Gastroesophageal sphincter (tissue), 4 donors: ENCODE measurements around the gene RAB11FIP5. TPM values are rescaled to one million over a fixed set of nuclear protein-coding genes. Genes with fewer than 3 reads are reported as not detected.

Experiments used
- ATAC-seq: fragments of 150-250 bp; one replicate; pipeline ENCODE4 v1.9.1; 2016; ENCODE audit warnings: mild to moderate bottlenecking, moderate library complexity
- H3K27ac ChIP-seq, 4 donors: fragments of 200-600 bp; sonication (generic) in 3 of 4; 1 replicate in 3 of 4; 2 replicates in 1 of 4; pipeline ENCODE4 v1.5.1; 2016 to 2019
- H3K27me3 ChIP-seq: fragments of 200-600 bp; sonication (generic); one replicate; pipeline ENCODE4 v1.5.1; 2019
- H3K36me3 ChIP-seq, 2 donors: fragments of 200-600 bp; sonication (generic); one replicate each; pipeline ENCODE4 v1.5.1; 2019; ENCODE audit warnings: control low read depth in 1 of 2
- H3K4me1 ChIP-seq, 3 donors: fragments of 200-600 bp; sonication (generic); 1 replicate in 2 of 3; 2 replicates in 1 of 3; pipeline ENCODE4 v1.5.1; 2016 to 2019; ENCODE audit warnings: control low read depth in 2 of 3
- H3K4me3 ChIP-seq, 2 donors: fragments of 200-600 bp; sonication (generic); one replicate each; pipeline ENCODE4 v1.5.1; 2019; ENCODE audit warnings: mild to moderate bottlenecking in 1 of 2, moderate library complexity in 1 of 2
- H3K9me3 ChIP-seq, 3 donors: fragments of 200-600 bp; sonication (generic); one replicate each; pipeline ENCODE4 v1.5.1; 2017 to 2019; ENCODE audit warnings: control low read depth in 2 of 3
- CTCF ChIP-seq, 4 experiments: fragments of 200-600 bp in 2 of 4; fragments of 450-650 bp in 2 of 4; sonication (generic) in 1 of 4; IDR thresholded peaks; one replicate each; pipeline ENCODE4 v1.5.1; 2017 to 2019; ENCODE audit warnings: antibody characterized with exemption in 4 of 4, mild to moderate bottlenecking in 2 of 4, moderate library complexity in 2 of 4
- EP300 ChIP-seq: sonication (generic); formaldehyde crosslinking; IDR thresholded peaks from one replicate; pipeline ENCODE4 v1.6.1; 2017; ENCODE audit warnings: antibody characterized with exemption, mild to moderate bottlenecking
- POLR2A ChIP-seq, 2 donors: fragments of 450-650 bp; IDR thresholded peaks; one replicate each; pipeline ENCODE4 v1.6.1; 2017; ENCODE audit warnings: antibody characterized with exemption in 2 of 2, mild to moderate bottlenecking in 2 of 2, moderate library complexity in 1 of 2
- POLR2AphosphoS5 ChIP-seq: sonication (generic); formaldehyde crosslinking; IDR thresholded peaks from one replicate; pipeline ENCODE4 v1.6.1; 2017; ENCODE audit warnings: antibody characterized with exemption
- WGBS, 2 donors: methylation state at CpG; one replicate each; pipeline ENCODE4 v1.1.5; 2018; ENCODE audit warnings: low coverage in 1 of 2; 5-methylcytosine and 5-hydroxymethylcytosine counted together
- total RNA-seq, 4 donors: library from RNA; depleted of rRNA; stranded (reverse); fragments of >200 nt; gene quantifications; one replicate each; pipeline ENCODE4 v1.1.0, GENCODE V29; 2016

The RAB11FIP5 gene
- total RNA-seq, 4 donors from 2014 or later, result 25.4 to 49.5 (median 29.4) TPM

- ATAC-seq, result no peak
- H3K27ac ChIP-seq, result peak overlapping the region in 2 of 4 donors; percentile 93 to 96
Measured at GRCh38 chr2:73114273-73114867, 1.6 kb upstream of the RAB11FIP5 start.

GRCh38 chr2:73112026-73112912, 479 bp downstream of the RAB11FIP5 start:
- Histone ChIP-seq H3K27ac (peak overlapping the region; percentile 80 to 96 (median 94)), H3K4me1 (peaks cover 0 to 57% (median 16%) of the 10 kb centered on the region in 3 donors), H3K9me3 (no peaks in the 10 kb centered on the region), H3K36me3 (no peaks in the 10 kb centered on the region), H3K27me3 (no peaks in the 10 kb centered on the region), H3K4me3 (peak overlapping the region; percentile 78 to 82)
- peak; percentile 46 to 47 for TF ChIP-seq POLR2A (IDR thresholded peaks at IDR 0.05)
- TF ChIP-seq CTCF (IDR thresholded peaks at IDR 0.05), result no peak
- no peak for TF ChIP-seq EP300
- ATAC-seq, result peak; percentile 42
- WGBS, 2 donors, result 0 to 20% methylated on average over 1 to 7 of the region's 88 CpGs

More at GRCh38 chr2:73114273-73114867, 1.6 kb upstream of the RAB11FIP5 start:
- WGBS, 2 donors, result 96% methylated on average over 4 of the region's 4 CpGs; no CpG with 5 or more reads in 1 of the 2 donors
- H3K27me3 ChIP-seq, result no peaks in the 10 kb centered on the region
- no peaks in the 10 kb centered on the region for H3K9me3 ChIP-seq
- peaks cover 0 to 36% (median 16%) of the 10 kb centered on the region in 3 donors for H3K4me1 ChIP-seq
- H3K4me3 ChIP-seq, result no peak overlapping the region
- no peaks in the 10 kb centered on the region for H3K36me3 ChIP-seq
- no peak for TF ChIP-seq CTCF (IDR thresholded peaks at IDR 0.05)
- TF ChIP-seq POLR2A (IDR thresholded peaks at IDR 0.05), result no peak
- TF ChIP-seq EP300, result no peak
- no peak for TF ChIP-seq POLR2AphosphoS5

GRCh38 chr2:73111073-73112025, 1.4 kb downstream of the RAB11FIP5 start:
- Histone ChIP-seq H3K4me1 (peaks cover 0 to 66% (median 22%) of the 10 kb centered on the region in 3 donors), H3K27ac (peak overlapping the region in 3 of 4 donors; percentile 93 to 96 (median 94)), H3K4me3 (peak overlapping the region; percentile 78 to 82), H3K27me3 (no peaks in the 10 kb centered on the region), H3K9me3 (no peaks in the 10 kb centered on the region), H3K36me3 (no peaks in the 10 kb centered on the region)
- TF ChIP-seq EP300 (no peak), CTCF (IDR thresholded peaks at IDR 0.05) (no peak), POLR2AphosphoS5 (no peak), POLR2A (IDR thresholded peaks at IDR 0.05) (no peak)
- no peak for ATAC-seq
- 23 to 32% methylated on average over 9 to 11 of the region's 16 CpGs for WGBS, 2 donors

GRCh38 chr2:73110168-73111072, 2.3 kb downstream of the RAB11FIP5 start:
- H3K4me1 ChIP-seq, result peaks cover 0 to 73% (median 22%) of the 10 kb centered on the region in 3 donors
- WGBS, 2 donors, result 76% methylated on average over 2 of the region's 4 CpGs; no CpG with 5 or more reads in 1 of the 2 donors
- H3K9me3 ChIP-seq, result no peaks in the 10 kb centered on the region
- no peak for ATAC-seq
- H3K27me3 ChIP-seq, result no peaks in the 10 kb centered on the region
- no peaks in the 10 kb centered on the region for H3K36me3 ChIP-seq
- TF ChIP-seq POLR2A (IDR thresholded peaks at IDR 0.05) (no peak), POLR2AphosphoS5 (no peak), EP300 (no peak), CTCF (IDR thresholded peaks at IDR 0.05) (no peak)
- peak overlapping the region in 3 of 4 donors; percentile 12 to 96 (median 94) for H3K27ac ChIP-seq
- peak overlapping the region in 1 of 2 donors; percentile 78 for H3K4me3 ChIP-seq
